ENCODE data around the gene ZNF417. TPM values are rescaled to one million over a fixed set of nuclear protein-coding genes. Genes with fewer than 3 reads are reported as not detected.
"Not testable (repeated sequence)": the region's sequence is repeated elsewhere in the genome, so short reads cannot be mapped to it uniquely, and the experiment has no call there.

Gene ZNF417
- total RNA-seq, 1 donor from 2014 or later, result 14.2 TPM

DNA sequence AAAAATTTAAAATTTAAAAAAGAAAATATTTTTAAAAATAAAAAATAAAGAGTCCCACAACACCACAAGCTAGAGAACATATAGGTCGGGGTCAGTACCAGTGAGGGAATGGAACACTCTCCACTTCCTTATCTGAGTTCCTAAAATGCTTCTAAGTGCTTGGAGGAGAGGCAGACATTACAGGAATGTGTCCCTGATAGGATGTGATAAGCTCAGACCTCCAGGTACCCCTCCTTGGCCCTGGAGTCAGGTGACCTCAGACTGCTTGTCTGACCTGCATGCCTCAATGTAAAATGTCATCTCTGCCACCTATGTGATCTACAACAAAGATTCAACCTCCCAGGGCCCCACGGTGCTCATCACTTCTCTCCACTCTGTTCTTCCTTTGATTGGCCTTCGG is 30.3 kb downstream of the ZNF417 start:
- no peak for FAIRE-seq
- H3K36me3 ChIP-seq (ENCODE audit: control insufficient read depth, insufficient read depth, low read length), result peaks cover 2% of the 10 kb centered on the region
- no peak for DNase-seq (ENCODE audit: low read depth)
- no peak for TF ChIP-seq CTCF (IDR thresholded peaks at IDR 0.05; ENCODE audit: insufficient read depth, low read length, severe bottlenecking)
- no peak overlapping the region for H3K4me3 ChIP-seq (ENCODE audit: low read depth, low read length)
- H3K27me3 ChIP-seq (ENCODE audit: control insufficient read depth, insufficient read depth, low read length), result no peaks in the 10 kb centered on the region

DNA sequence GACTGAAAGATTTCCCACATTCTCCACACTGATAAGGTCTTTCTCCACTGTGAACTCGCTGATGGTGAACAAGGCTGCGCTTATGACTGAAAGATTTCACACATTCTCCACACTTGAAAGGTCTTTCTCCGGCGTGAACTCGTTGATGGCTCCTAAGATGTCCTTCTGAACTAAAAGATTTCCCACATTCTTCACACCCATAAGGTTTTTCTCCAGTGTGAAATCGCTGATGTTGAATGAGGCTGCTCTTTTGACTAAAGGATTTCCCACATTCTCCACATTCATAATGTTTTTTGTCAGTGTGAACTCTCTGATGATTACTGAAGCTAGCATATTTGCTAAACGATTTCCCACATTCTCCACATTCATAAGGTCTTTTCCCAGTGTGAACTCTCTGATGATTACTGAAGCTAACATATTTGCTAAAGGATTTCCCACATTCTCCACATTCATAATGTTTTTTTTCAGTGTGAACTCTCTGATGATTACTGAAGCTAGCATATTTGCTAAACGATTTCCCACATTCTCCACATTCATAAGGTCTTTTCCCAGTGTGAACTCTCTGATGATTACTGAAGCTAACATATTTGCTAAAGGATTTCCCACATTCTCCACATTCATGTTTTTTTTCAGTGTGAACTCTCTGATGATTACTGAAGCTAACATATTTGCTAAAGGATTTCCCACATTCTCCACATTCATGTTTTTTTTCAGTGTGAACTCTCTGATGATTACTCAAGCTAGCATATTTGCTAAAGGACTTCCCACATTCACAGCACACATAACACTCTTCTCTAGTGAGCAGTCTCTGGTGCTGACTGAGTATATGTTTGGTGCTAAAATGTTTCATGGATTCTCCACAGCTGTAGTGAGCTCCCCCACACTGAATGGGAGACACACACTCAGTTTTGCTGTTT is 42.3 kb downstream of the ZNF417 start:
- not testable (repeated sequence) for DNase-seq (ENCODE audit: low read depth); FAIRE-seq

DNA sequence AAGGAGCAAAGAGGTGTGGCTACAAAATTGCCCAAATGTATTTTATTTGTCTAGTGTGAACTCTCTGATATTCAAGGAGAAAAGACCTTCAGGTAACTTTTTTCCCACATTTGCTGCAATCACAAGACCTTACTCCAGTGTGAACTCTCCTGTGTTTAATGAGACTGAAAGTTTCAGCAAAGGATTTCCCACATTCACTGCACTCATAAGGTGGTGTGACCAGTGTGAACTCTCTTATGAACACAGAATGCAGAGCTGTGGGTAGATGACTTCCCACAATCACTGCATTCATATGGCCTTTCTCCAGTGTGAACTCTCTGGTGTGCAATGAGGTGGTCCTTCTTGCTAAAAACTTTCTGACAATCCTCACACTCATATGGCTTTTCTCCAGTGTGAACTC is 43.9 kb downstream of the ZNF417 start:
- Histone ChIP-seq H3K4me3 (ENCODE audit: low read depth, low read length) (no peak overlapping the region), H3K36me3 (ENCODE audit: control insufficient read depth, insufficient read depth, low read length) (peaks cover 4% of the 10 kb centered on the region), H3K27me3 (ENCODE audit: control insufficient read depth, insufficient read depth, low read length) (no peaks in the 10 kb centered on the region)
- FAIRE-seq, result no peak
- DNase-seq (ENCODE audit: low read depth), result no peak
- no peak for TF ChIP-seq CTCF (IDR thresholded peaks at IDR 0.05; ENCODE audit: insufficient read depth, low read length, severe bottlenecking)

More for the DNA sequence above, 42.3 kb downstream of the ZNF417 start:
- H3K4me3 ChIP-seq (ENCODE audit: low read depth, low read length); H3K36me3 ChIP-seq (ENCODE audit: control insufficient read depth, insufficient read depth, low read length); H3K27me3 ChIP-seq (ENCODE audit: control insufficient read depth, insufficient read depth, low read length): not testable (repeated sequence)

DNA sequence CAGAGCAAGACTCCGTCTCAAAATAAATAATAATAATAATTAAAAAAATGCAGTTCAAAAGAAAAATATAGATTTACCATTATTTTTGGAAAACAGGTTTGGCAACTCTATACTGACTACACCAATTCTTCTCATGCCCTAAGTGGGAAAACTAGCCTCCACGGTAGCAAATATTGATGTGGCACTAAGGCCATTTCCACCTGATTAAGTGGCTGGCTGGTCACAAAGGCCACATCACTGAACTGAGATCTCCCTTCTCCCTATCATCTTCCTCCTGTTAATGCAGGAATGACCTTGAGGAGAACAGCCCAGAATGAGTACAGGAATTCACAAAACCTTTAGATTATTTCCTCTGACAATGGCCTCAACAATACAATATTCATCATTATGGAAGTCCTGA is 46.2 kb downstream of the ZNF417 start:
- H3K4me3 ChIP-seq (ENCODE audit: low read depth, low read length), result no peak overlapping the region
- no peak for TF ChIP-seq CTCF (IDR thresholded peaks at IDR 0.05; ENCODE audit: insufficient read depth, low read length, severe bottlenecking)
- no peaks in the 10 kb centered on the region for H3K27me3 ChIP-seq (ENCODE audit: control insufficient read depth, insufficient read depth, low read length)
- H3K36me3 ChIP-seq (ENCODE audit: control insufficient read depth, insufficient read depth, low read length), result peaks cover 7% of the 10 kb centered on the region
- no peak for DNase-seq (ENCODE audit: low read depth)
- no peak for FAIRE-seq

GRCh38 chr19:57869655-57870054 is 46.7 kb downstream of the ZNF417 start:
- not testable (repeated sequence) for H3K36me3 ChIP-seq (ENCODE audit: control insufficient read depth, insufficient read depth, low read length); H3K27me3 ChIP-seq (ENCODE audit: control insufficient read depth, insufficient read depth, low read length); FAIRE-seq; H3K4me3 ChIP-seq (ENCODE audit: low read depth, low read length); DNase-seq (ENCODE audit: low read depth)

GRCh38 chr19:57867868-57868492 is 48.4 kb downstream of the ZNF417 start:
- no peak for FAIRE-seq

More at GRCh38 chr19:57867868-57868492, 48.4 kb downstream of the ZNF417 start:
- Histone ChIP-seq H3K4me3 (ENCODE audit: low read depth, low read length) (no peak overlapping the region), H3K36me3 (ENCODE audit: control insufficient read depth, insufficient read depth, low read length) (peaks cover 6% of the 10 kb centered on the region), H3K27me3 (ENCODE audit: control insufficient read depth, insufficient read depth, low read length) (no peaks in the 10 kb centered on the region)
- DNase-seq (ENCODE audit: low read depth), result no peak
- TF ChIP-seq CTCF (IDR thresholded peaks at IDR 0.05; ENCODE audit: insufficient read depth, low read length, severe bottlenecking), result no peak

Other genes starting within 250 kb of the ZNF417 start
- 0.13 TPM in 1 of 2 replicates, not detected in the other for gene ZSCAN4, start 247.7 kb downstream of the ZNF417 start, total RNA-seq
- gene ZNF551, start 234.6 kb downstream of the ZNF417 start, total RNA-seq, result 6.5 and 6.8 TPM in 2 replicates
- gene ZNF154, start 207.4 kb downstream of the ZNF417 start, total RNA-seq, result 0.53 and 1.2 TPM in 2 replicates
- gene ZNF671, start 189.0 kb downstream of the ZNF417 start, total RNA-seq, result 5.8 and 7.3 TPM in 2 replicates
- 12.4 and 14.0 TPM in 2 replicates for gene ZNF776, start 169.8 kb downstream of the ZNF417 start, total RNA-seq
- 11.6 and 16.1 TPM in 2 replicates for gene ZNF586, start 146.9 kb downstream of the ZNF417 start, total RNA-seq
- 7.0 and 8.2 TPM in 2 replicates for gene ZNF552, start 101.7 kb downstream of the ZNF417 start, total RNA-seq
- 19.8 and 36.1 TPM in 2 replicates for gene ZNF587B, start 86.3 kb downstream of the ZNF417 start, total RNA-seq
- 11.8 and 19.5 TPM in 2 replicates for gene ZNF587, start 66.7 kb downstream of the ZNF417 start, total RNA-seq
- 6.4 and 6.8 TPM in 2 replicates for gene ZNF814, start 27.6 kb downstream of the ZNF417 start, total RNA-seq
- 5.5 and 6.1 TPM in 2 replicates for gene ZNF418, start 18.8 kb upstream of the ZNF417 start, total RNA-seq
- gene ZNF256, start 31.1 kb upstream of the ZNF417 start, total RNA-seq, result 8.3 and 8.4 TPM in 2 replicates
- gene C19orf18, start 57.9 kb upstream of the ZNF417 start, total RNA-seq, result 0.26 and 0.38 TPM in 2 replicates
- gene ZNF606, start 86.2 kb upstream of the ZNF417 start, total RNA-seq, result 9.2 and 12.8 TPM in 2 replicates
- gene ZSCAN1, start 117.4 kb upstream of the ZNF417 start, total RNA-seq, result under 0.01 TPM in 1 of 2 replicates, not detected in the other
- gene ZNF135, start 142.7 kb upstream of the ZNF417 start, total RNA-seq, result 1.6 and 3.7 TPM in 2 replicates
- gene ZSCAN18, start 181.6 kb upstream of the ZNF417 start, total RNA-seq, result 16.6 and 40.8 TPM in 2 replicates
- 14.1 and 14.5 TPM in 2 replicates for gene ZNF329, start 234.2 kb upstream of the ZNF417 start, total RNA-seq